ENCODE measurements around the gene RAB15. TPM values are rescaled to one million over a fixed set of nuclear protein-coding genes. Genes with fewer than 3 reads are reported as not detected.

Gene RAB15
- total and polyA plus RNA-seq, 2 of the 8 experiments (the other 6 are each of a cell fraction or from before 2014, with no cell fraction given), result 38.8 to 58.1 TPM

DNA sequence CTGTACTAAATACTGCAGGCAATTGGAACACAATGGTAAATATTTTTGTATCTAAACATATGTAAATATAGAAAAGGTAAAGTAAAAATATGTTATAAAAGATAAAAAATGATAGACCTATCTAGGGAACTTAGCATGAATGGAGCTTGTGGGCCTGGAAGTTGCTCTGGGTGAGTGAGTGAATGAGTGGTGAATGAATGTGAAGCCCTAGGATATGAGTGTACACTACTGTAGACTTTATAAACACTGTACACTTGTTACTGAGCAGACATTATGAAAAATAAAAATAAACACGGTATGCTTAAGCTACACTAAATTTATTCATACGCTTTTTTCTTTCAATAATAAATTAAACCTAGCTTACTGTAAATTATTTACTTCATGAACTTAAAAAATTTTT is 22.4 kb upstream of the RAB15 start:
- Histone ChIP-seq H3K27ac (ENCODE audit: low read depth, low read length) (no peak overlapping the region), H3K4me2 (ENCODE audit: insufficient read depth in 1 of 2, low read depth in 2 of 2, low read length in 2 of 2) (no peak overlapping the region), H3K27me3 (replicated peaks in 1 of 4; ENCODE audit: control insufficient read depth in 3 of 4, extremely low read depth in 1 of 4, insufficient read depth in 3 of 4, low read length in 3 of 4) (no peaks in the 10 kb centered on the region), H3K18ac (ENCODE audit: extremely low read depth, low read length) (no peak overlapping the region), H2BK12ac (ENCODE audit: low read depth, low read length) (no peak overlapping the region), H2BK120ac (replicated peaks; ENCODE audit: low read depth, low read length) (no peak overlapping the region), H4K8ac (ENCODE audit: extremely low read depth, insufficient read depth, low read length) (no peak overlapping the region), H3K4me1 (replicated peaks in 1 of 4; ENCODE audit: control insufficient read depth in 3 of 4, insufficient read depth in 4 of 4, low read length in 3 of 4) (no peaks in the 10 kb centered on the region; a peak in 1 of 7 replicates), H3K9me3 (ENCODE audit: insufficient read depth in 2 of 2, low read depth in 1 of 2, low read length in 1 of 2) (no peaks in the 10 kb centered on the region), H3K79me1 (ENCODE audit: low read depth, low read length) (0 out of 2 replicates have a peak, but pooled peaks cover 2% of the 10 kb centered on the region), H3K36me3 (ENCODE audit: control insufficient read depth in 2 of 4, insufficient read depth in 4 of 4, low read length in 3 of 4) (no peaks in the 10 kb centered on the region), H3K4ac (replicated peaks; ENCODE audit: insufficient read length, low read depth, low read length) (no peak overlapping the region), H2BK15ac (ENCODE audit: low read length) (no peak overlapping the region), H4K20me1 (replicated peaks in 1 of 2; ENCODE audit: control insufficient read depth in 1 of 2, insufficient read depth in 2 of 2, low read length in 2 of 2) (no peaks in the 10 kb centered on the region), H2BK5ac (ENCODE audit: low read depth, low read length) (no peak overlapping the region), H4K91ac (replicated peaks; ENCODE audit: insufficient read length, low read length) (no peak overlapping the region), H3K14ac (ENCODE audit: insufficient read length) (no peak overlapping the region), H3K56ac (replicated peaks; ENCODE audit: insufficient read length, low read depth, low read length) (no peak overlapping the region), H3K23ac (ENCODE audit: insufficient read length) (no peak overlapping the region), H3K9ac (replicated peaks in 1 of 4; ENCODE audit: extremely low read depth in 1 of 4, low read depth in 3 of 4, low read length in 3 of 4) (no peak overlapping the region), H2BK20ac (ENCODE audit: low read length) (no peak overlapping the region), H3K4me3 (ENCODE audit: extremely low read depth in 1 of 4, insufficient read depth in 2 of 4, low read depth in 3 of 4, low read length in 4 of 4) (no peak overlapping the region), H2AK5ac (ENCODE audit: low read depth, low read length) (no peak overlapping the region), H4K5ac (ENCODE audit: insufficient read length, low read depth, low read length) (no peak overlapping the region), H3K23me2 (ENCODE audit: low read depth, low read length) (no peaks in the 10 kb centered on the region), H2AFZ (ENCODE audit: low read length) (no peak overlapping the region), H3K79me2 (ENCODE audit: control insufficient read depth in 1 of 2, insufficient read depth in 2 of 2, low read length in 2 of 2) (peaks cover 0 to 4% of the 10 kb centered on the region in 2 experiments; a peak in 1 of 4 replicates)
- ChIA-PET CTCF (ENCODE audit: partially characterized antibody) (interaction anchor here (0.7 to 2.1 kb wide), 7 partner anchors 9 to 192 kb away, joined by 3 to 19 read pairs (median 3); no protein-coding TSS in a partner anchor), POLR2A (ENCODE audit: partially characterized antibody) (interaction anchor here (1.0 to 1.2 kb wide), 2 partner anchors 8 to 10 kb away, joined by 3 to 4 read pairs; partner anchors contain the start of gene FNTB)
- DNase-seq (ENCODE audit: low read depth in 1 of 2, low spot score in 2 of 2) (no peak), FAIRE-seq (no peak)
- 95 to 96% methylated on average over 2 of the region's 2 CpGs for WGBS, 2 experiments (ENCODE audit: extremely low coverage in 1 of 2, insufficient coverage in 1 of 2, insufficient read length in 1 of 2, insufficient replicate concordance in 2 of 2, low coverage in 1 of 2, low lambda C conversion rate in 2 of 2, missing lambda C conversion rate in 1 of 2)
- TF ChIP-seq GABPA (IDR thresholded peaks at IDR 0.05; ENCODE audit: borderline replicate concordance, insufficient read depth, low read length) (no peak), YY1 (IDR thresholded peaks at IDR 0.05; ENCODE audit: low read depth, low read length) (no peak), CBX5 (IDR thresholded peaks at IDR 0.05; ENCODE audit: low read depth, low read length) (no peak), SUZ12 (IDR thresholded peaks at IDR 0.05; ENCODE audit: low read length) (no peak), RXRA (IDR thresholded peaks at IDR 0.05; ENCODE audit: insufficient read depth, low read depth, low read length) (no peak), MAFK (IDR thresholded peaks at IDR 0.05; ENCODE audit: low read depth, low read length) (no peak), SAP30 (IDR thresholded peaks at IDR 0.05; ENCODE audit: insufficient read depth, insufficient replicate concordance, low read length) (no peak), SP4 (IDR thresholded peaks at IDR 0.05; ENCODE audit: low read length) (no peak), HDAC6 (IDR thresholded peaks at IDR 0.05; ENCODE audit: low read depth, low read length) (no peak), EGR1 (IDR thresholded peaks at IDR 0.05; ENCODE audit: borderline replicate concordance, low read depth, low read length) (no peak), RNF2 (IDR thresholded peaks at IDR 0.05; ENCODE audit: borderline replicate concordance, low read depth, low read length, missing control alignments, poor library complexity, severe bottlenecking) (no peak), BCL11A (IDR thresholded peaks at IDR 0.05; ENCODE audit: low read depth in 2 of 2, low read length in 2 of 2) (no peak), NRF1 (IDR thresholded peaks at IDR 0.05; ENCODE audit: low read depth, low read length) (no peak), HDAC2 (IDR thresholded peaks at IDR 0.05; ENCODE audit: borderline replicate concordance in 1 of 2, low read depth in 2 of 2, low read length in 2 of 2) (no peak)

Measured in H1 (cell line).